Measurements from ENCODE around the gene PRPH.
"Not testable (repeated sequence)": the region's sequence is repeated elsewhere in the genome, so short reads cannot be mapped to it uniquely, and the experiment has no call there.

The PRPH gene

DNA sequence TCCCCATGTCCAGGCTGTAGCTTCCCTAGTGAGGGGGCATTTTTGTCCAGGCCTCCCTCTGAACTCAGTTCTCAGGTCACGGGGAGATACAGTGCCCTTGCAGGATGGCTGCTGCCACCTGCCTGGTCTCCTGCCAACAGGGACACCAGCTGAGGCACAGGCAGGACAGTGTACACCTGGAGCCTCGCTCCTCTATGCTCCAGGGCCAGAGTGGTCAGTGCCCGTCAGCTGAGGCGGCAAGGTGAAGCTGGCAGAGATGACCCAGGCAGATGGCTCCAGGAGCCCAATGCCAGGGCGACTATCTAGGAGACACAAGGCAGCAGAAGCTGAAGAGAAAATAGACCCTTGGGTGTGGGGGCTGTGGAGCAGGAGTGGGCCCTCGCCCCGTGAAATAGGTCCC, 17.5 kb upstream of the PRPH start:
- H3K4me3 ChIP-seq (ENCODE audit: extremely low read depth, insufficient read depth, low read length, poor library complexity, severe bottlenecking) = no peak overlapping the region
- WGBS, 2 experiments (ENCODE audit: insufficient coverage in 2 of 2) = 94 to 100% methylated on average over 6 to 7 of the region's 7 CpGs

DNA sequence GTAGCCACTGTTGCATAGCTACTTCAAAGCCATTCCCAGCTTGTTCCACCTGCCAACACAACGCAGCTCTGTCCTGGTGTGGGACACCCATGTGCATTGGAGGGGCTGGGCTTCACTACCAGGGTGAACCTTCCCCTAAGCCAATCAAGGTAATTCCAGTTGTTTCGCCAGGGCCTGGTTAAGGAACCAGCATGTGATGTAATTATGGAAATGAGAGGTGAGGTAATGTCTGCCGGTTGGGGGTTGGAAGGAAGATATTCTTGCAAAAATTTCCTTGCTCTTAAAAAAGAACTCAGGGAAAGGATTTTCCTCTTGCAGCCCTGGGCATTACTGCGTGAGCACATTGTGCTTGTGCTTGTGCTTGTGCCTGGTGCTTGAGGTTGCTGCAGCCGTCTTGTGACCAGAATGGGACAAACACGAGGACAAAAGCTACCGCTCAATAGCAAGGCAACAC, 15.2 kb upstream of the PRPH start:
- WGBS, 2 experiments (ENCODE audit: insufficient coverage in 2 of 2) = 31 to 41% methylated on average over 4 to 5 of the region's 7 CpGs
- Histone ChIP-seq H3K36me3 (ENCODE audit: control insufficient read depth, insufficient read depth, low read length) (no peaks in the 10 kb centered on the region), H3K9me3 (ENCODE audit: control insufficient read depth, low read length) (no peaks in the 10 kb centered on the region), H3K4me1 (ENCODE audit: control insufficient read depth, insufficient read depth, low read length, poor library complexity, severe bottlenecking) (no peaks in the 10 kb centered on the region), H3K27ac (ENCODE audit: low read depth, low read length, severe bottlenecking) (no peak overlapping the region), H3K4me3 (ENCODE audit: extremely low read depth, insufficient read depth, low read length, poor library complexity, severe bottlenecking) (no peak overlapping the region)

More for the DNA sequence above, 17.5 kb upstream of the PRPH start:
- Histone ChIP-seq H3K9me3 (ENCODE audit: control insufficient read depth, low read length) (no peaks in the 10 kb centered on the region), H3K36me3 (ENCODE audit: control insufficient read depth, insufficient read depth, low read length) (peaks cover 13% of the 10 kb centered on the region), H3K27ac (ENCODE audit: low read depth, low read length, severe bottlenecking) (no peak overlapping the region), H3K4me1 (ENCODE audit: control insufficient read depth, insufficient read depth, low read length, poor library complexity, severe bottlenecking) (no peaks in the 10 kb centered on the region)

DNA sequence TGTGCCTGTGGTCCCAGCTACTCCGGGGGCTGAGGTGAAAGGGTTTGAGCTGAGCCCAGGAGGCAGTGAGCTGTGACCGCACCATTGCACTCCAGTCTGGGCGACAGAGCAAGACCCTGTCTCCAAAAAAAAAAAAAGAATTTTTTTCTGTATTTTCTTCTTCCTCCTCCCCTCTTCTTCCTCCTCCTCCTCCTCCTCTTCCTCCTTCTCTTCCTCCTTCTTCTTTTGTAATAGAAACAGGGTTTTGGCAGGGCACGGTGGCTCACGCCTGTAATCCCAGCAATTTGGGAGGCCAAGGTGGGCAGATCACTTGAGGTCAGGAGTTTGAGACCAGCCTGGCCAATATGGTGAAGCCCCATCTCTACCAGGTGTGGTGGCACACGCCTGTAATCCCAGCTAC, 14.4 kb upstream of the PRPH start:
- not testable (repeated sequence) for H3K36me3 ChIP-seq (ENCODE audit: control insufficient read depth, insufficient read depth, low read length); H3K27ac ChIP-seq (ENCODE audit: low read depth, low read length, severe bottlenecking); H3K4me1 ChIP-seq (ENCODE audit: control insufficient read depth, insufficient read depth, low read length, poor library complexity, severe bottlenecking); H3K9me3 ChIP-seq (ENCODE audit: control insufficient read depth, low read length); H3K4me3 ChIP-seq (ENCODE audit: extremely low read depth, insufficient read depth, low read length, poor library complexity, severe bottlenecking)
- 86 to 92% methylated on average over 2 to 4 of the region's 6 CpGs for WGBS, 2 experiments (ENCODE audit: insufficient coverage in 2 of 2)

DNA sequence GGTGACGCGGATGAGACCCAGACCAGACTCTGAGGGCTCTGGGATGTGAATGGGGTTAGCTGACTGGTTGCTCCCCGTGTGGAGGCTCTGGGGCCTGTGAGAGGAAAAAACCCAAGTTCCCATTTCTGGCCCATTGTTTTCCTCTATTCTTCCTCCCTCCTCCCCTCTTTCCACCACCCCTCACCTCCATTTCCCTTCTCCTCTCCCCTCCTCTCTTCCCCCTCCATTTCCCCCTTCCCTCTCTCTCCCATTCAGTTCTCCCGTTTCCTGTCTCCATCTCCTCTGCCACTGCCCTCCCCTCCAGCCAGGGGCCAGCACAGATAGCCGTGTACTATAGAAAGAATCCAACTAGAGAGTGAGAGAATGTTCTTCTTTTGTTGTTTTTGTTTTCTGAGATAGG, 12.6 kb upstream of the PRPH start:
- no peak overlapping the region for H3K4me3 ChIP-seq (ENCODE audit: extremely low read depth, insufficient read depth, low read length, poor library complexity, severe bottlenecking)
- no peaks in the 10 kb centered on the region for H3K9me3 ChIP-seq (ENCODE audit: control insufficient read depth, low read length)
- peak overlapping the region; percentile 55 for H3K27ac ChIP-seq (ENCODE audit: low read depth, low read length, severe bottlenecking)
- no peaks in the 10 kb centered on the region for H3K36me3 ChIP-seq (ENCODE audit: control insufficient read depth, insufficient read depth, low read length)
- no peaks in the 10 kb centered on the region for H3K4me1 ChIP-seq (ENCODE audit: control insufficient read depth, insufficient read depth, low read length, poor library complexity, severe bottlenecking)
- WGBS, 2 experiments (ENCODE audit: insufficient coverage in 2 of 2) = 88 to 94% methylated on average over 2 to 3 of the region's 5 CpGs

DNA sequence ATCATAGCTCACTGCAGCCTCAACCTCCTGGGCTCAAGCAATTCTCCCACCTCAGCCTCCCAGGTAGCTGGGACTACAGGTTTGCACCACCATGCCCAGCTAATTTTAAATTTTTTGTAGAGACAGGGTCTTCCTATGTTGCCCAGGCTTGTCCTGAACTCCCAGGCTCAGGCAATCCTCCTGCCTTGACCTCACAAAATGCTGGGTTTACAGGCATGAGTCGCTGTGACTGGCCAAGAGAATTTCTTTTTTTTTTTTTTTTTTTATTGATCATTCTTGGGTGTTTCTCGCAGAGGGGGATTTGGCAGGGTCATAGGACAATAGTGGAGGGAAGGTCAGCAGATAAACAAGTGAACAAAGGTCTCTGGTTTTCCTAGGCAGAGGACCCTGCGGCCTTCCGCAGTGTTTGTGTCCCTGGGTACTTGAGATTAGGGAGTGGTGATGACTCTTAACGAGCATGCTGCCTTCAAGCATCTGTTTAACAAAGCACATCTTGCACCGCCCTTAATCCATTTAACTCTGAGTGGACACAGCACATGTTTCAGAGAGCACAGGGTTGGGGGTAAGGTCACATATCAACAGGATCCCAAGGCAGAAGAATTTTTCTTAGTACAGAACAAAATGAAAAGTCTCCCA, 12.1 kb upstream of the PRPH start:
- H3K4me1 ChIP-seq (ENCODE audit: control insufficient read depth, insufficient read depth, low read length, poor library complexity, severe bottlenecking); H3K36me3 ChIP-seq (ENCODE audit: control insufficient read depth, insufficient read depth, low read length); H3K4me3 ChIP-seq (ENCODE audit: extremely low read depth, insufficient read depth, low read length, poor library complexity, severe bottlenecking); H3K9me3 ChIP-seq (ENCODE audit: control insufficient read depth, low read length): not testable (repeated sequence)
- no CpG with 5 or more reads among the region's 6 CpGs for WGBS, 2 experiments (ENCODE audit: insufficient coverage in 2 of 2)
- H3K27ac ChIP-seq (ENCODE audit: low read depth, low read length, severe bottlenecking) = peak overlapping the region; percentile 55

DNA sequence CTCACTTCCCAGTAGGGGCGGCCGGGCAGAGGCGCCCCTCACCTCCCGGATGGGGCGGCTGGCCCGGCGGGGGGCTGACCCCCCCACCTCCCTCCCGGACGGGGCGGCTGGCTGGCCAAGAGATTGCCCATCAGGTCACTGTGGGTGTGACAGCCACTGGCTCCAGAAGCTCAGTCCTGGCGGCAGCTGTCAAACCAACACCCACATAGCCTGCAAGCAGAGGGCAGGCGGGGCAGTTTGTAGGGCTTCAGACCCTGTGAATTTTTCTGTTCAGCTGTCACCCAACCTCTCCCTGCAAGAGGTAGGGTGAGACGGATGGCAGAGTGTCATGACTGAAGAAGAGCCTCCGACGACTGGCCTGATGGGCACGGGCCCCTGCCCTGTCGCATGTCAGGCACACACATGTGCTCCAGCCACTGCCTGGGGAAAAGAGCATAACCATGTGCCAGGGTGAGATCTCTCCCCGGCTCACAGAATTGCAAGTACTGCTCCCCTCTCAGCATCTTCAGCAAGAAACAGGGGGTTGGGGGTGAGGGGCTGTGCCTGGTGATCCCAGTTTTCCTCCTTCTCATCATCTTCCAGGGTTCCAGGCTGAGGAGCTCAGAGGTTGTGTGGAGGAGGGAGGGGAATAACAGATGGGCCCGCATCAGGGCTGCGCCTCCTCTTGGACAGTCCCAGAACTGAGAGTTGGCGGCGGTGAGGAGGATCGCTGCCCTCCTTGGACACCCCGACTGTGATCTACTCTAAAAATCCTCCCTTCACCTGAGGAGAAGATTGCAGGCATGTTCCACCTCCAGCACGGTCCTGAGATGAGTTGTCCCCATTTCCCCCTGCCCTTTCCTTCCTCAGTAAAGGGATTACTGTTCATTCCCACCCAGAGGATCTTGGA, 11.2 kb upstream of the PRPH start:
- Histone ChIP-seq H3K9me3 (ENCODE audit: control insufficient read depth, low read length) (no peaks in the 10 kb centered on the region), H3K36me3 (ENCODE audit: control insufficient read depth, insufficient read depth, low read length) (no peaks in the 10 kb centered on the region), H3K27ac (ENCODE audit: low read depth, low read length, severe bottlenecking) (no peak overlapping the region), H3K4me3 (ENCODE audit: extremely low read depth, insufficient read depth, low read length, poor library complexity, severe bottlenecking) (no peak overlapping the region), H3K4me1 (ENCODE audit: control insufficient read depth, insufficient read depth, low read length, poor library complexity, severe bottlenecking) (no peaks in the 10 kb centered on the region)
- WGBS, 2 experiments (ENCODE audit: insufficient coverage in 2 of 2) = 92 to 98% methylated on average over 9 to 11 of the region's 25 CpGs

DNA sequence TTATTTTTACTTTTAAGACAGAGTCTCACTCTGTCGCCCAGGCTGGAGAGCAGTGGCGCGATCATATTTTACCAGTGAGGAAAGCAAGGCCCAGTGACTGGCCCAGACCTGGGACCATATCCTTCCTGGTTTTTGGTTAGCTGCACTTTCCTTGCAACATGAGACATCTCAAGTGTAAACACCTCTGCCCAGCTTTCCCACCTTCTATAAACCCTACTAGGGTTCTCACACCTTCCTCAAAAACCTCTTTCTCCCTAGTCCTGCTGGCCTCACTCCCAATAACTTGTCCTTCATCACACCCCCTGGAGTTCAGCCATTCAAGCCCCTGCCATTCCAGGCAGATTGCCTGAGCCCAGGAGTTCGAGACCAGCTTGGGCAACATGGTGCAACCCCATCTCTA, 10.3 kb upstream of the PRPH start:
- no peaks in the 10 kb centered on the region for H3K4me1 ChIP-seq (ENCODE audit: control insufficient read depth, insufficient read depth, low read length, poor library complexity, severe bottlenecking)
- H3K36me3 ChIP-seq (ENCODE audit: control insufficient read depth, insufficient read depth, low read length) = no peaks in the 10 kb centered on the region
- H3K27ac ChIP-seq (ENCODE audit: low read depth, low read length, severe bottlenecking) = no peak overlapping the region
- H3K4me3 ChIP-seq (ENCODE audit: extremely low read depth, insufficient read depth, low read length, poor library complexity, severe bottlenecking) = no peak overlapping the region
- H3K9me3 ChIP-seq (ENCODE audit: control insufficient read depth, low read length) = no peaks in the 10 kb centered on the region
- 100% methylated on average over 3 to 4 of the region's 4 CpGs for WGBS, 2 experiments (ENCODE audit: insufficient coverage in 2 of 2)

DNA sequence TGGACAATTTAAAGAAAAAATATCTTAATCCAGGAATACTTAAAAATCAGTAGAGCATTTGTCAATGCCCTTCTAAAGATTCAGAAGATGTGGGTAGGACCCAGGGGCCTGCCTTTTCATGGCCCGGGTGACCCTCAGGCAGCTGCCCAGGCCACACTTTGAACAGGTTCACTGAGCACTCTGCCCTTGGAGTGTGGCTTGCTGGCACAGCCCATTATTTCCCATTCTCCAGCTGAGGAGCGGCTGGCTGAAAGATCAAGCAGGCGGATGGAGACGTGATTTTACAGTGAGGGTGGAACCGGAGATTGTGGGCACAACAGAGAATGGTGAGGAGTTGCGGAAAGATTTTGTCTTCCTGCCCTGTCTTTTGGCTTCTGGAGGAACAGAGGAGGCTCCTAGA, 7.1 kb upstream of the PRPH start:
- WGBS, 2 experiments (ENCODE audit: insufficient coverage in 2 of 2) = 50 to 64% methylated on average over 4 of the region's 6 CpGs
- H3K4me1 ChIP-seq (ENCODE audit: control insufficient read depth, insufficient read depth, low read length, poor library complexity, severe bottlenecking) = peaks cover 2% of the 10 kb centered on the region
- no peak overlapping the region for H3K4me3 ChIP-seq (ENCODE audit: extremely low read depth, insufficient read depth, low read length, poor library complexity, severe bottlenecking)
- H3K27ac ChIP-seq (ENCODE audit: low read depth, low read length, severe bottlenecking) = no peak overlapping the region
- H3K36me3 ChIP-seq (ENCODE audit: control insufficient read depth, insufficient read depth, low read length) = no peaks in the 10 kb centered on the region
- no peaks in the 10 kb centered on the region for H3K9me3 ChIP-seq (ENCODE audit: control insufficient read depth, low read length)

DNA sequence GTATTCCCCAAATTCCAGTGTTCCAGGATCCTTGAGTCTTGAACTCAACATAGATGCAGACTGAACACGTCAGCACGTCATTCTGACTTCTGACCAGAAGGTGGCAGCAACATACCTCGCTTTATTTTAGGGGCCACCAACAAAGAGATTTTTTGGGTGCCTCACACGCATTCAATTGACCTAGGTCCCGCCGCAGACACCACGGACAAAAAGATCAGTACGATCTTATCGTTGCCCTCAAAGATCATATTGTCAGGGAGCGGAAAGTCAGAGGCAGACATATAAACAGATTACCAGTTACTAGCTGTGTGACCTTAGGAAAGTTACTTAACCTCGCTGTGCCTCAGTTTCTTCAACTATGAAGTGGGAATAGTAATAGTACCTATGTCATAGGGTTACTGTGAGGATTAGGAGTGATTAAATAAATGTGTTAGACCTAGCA, 6.5 kb upstream of the PRPH start:
- 9 to 20% methylated on average over 10 to 11 of the region's 11 CpGs for WGBS, 2 experiments (ENCODE audit: insufficient coverage in 2 of 2)
- H3K4me1 ChIP-seq (ENCODE audit: control insufficient read depth, insufficient read depth, low read length, poor library complexity, severe bottlenecking) = peaks cover 7% of the 10 kb centered on the region
- no peaks in the 10 kb centered on the region for H3K9me3 ChIP-seq (ENCODE audit: control insufficient read depth, low read length)
- H3K27ac ChIP-seq (ENCODE audit: low read depth, low read length, severe bottlenecking) = no peak overlapping the region
- H3K36me3 ChIP-seq (ENCODE audit: control insufficient read depth, insufficient read depth, low read length) = no peaks in the 10 kb centered on the region
- no peak overlapping the region for H3K4me3 ChIP-seq (ENCODE audit: extremely low read depth, insufficient read depth, low read length, poor library complexity, severe bottlenecking)

DNA sequence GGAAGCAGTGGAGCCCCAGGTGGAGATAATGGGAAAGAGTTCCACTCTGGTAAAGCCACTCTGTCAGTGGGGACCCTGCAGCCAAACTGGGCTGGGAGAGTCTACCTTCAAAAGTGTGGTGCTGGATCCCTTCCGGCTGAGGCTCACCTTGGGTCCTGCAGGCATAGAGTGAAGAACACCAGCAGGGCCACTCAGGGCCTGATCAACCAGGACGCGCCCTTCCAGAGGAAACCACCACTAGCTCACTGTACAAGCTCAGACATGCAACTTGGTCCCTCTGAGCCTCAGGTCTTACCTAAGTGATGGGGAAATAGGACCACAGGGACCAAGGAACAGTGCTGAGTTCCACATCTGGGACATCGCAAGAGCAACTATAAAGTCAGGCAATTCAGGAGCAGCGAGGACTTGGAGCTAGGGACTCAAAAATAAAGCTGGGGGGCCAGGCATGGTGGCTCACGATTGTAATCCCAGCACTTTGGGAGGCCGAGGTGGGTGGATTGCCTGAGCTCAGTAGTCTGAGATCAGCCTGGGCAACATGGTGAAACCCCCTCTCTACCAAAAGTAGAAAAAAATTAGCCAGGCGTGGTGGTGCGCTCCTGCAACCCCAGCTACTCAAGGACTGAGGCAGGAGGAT, 5.9 kb upstream of the PRPH start:
- Histone ChIP-seq H3K27ac (ENCODE audit: low read depth, low read length, severe bottlenecking) (no peak overlapping the region), H3K4me1 (ENCODE audit: control insufficient read depth, insufficient read depth, low read length, poor library complexity, severe bottlenecking) (peaks cover 9% of the 10 kb centered on the region), H3K36me3 (ENCODE audit: control insufficient read depth, insufficient read depth, low read length) (no peaks in the 10 kb centered on the region), H3K4me3 (ENCODE audit: extremely low read depth, insufficient read depth, low read length, poor library complexity, severe bottlenecking) (no peak overlapping the region), H3K9me3 (ENCODE audit: control insufficient read depth, low read length) (no peaks in the 10 kb centered on the region)
- WGBS, 2 experiments (ENCODE audit: insufficient coverage in 2 of 2) = 76 to 93% methylated on average over 7 to 8 of the region's 9 CpGs

DNA sequence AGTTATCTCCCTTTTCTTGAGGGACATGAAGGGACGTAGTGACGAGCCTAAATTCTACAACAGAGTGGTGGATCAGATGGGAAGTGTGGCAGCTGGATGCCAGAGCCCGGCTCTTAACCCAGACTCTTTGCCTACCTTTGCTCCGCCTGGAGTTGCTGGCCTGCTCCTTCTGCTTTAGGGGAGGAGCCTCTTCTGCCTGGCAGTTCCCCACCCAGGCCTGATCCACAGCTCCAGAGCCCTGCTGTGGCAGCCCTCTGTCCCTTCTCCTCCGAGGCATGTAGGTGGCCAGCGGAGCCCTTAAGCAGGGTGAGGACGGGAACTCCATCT, 2.3 kb upstream of the PRPH start:
- H3K4me1 ChIP-seq (ENCODE audit: control insufficient read depth, insufficient read depth, low read length, poor library complexity, severe bottlenecking) = peaks cover 12% of the 10 kb centered on the region
- H3K4me3 ChIP-seq (ENCODE audit: extremely low read depth, insufficient read depth, low read length, poor library complexity, severe bottlenecking) = no peak overlapping the region
- no peak overlapping the region for H3K27ac ChIP-seq (ENCODE audit: low read depth, low read length, severe bottlenecking)
- H3K36me3 ChIP-seq (ENCODE audit: control insufficient read depth, insufficient read depth, low read length) = no peaks in the 10 kb centered on the region
- WGBS, 2 experiments (ENCODE audit: insufficient coverage in 2 of 2) = 72 to 86% methylated on average over 5 to 7 of the region's 7 CpGs
- no peaks in the 10 kb centered on the region for H3K9me3 ChIP-seq (ENCODE audit: control insufficient read depth, low read length)
